Frontal cortex (tissue), 4 donors: ENCODE data around the gene BLOC1S1. TPM values are rescaled to one million over a fixed set of nuclear protein-coding genes. Genes with fewer than 3 reads are reported as not detected.
A peak's percentile ranks its signal among the peaks of the same experiment; 100 is the strongest.

Source experiments
- DNase-seq, 2 donors: peaks; one replicate each; pipeline ENCODE4 v3.0.0; 2012; ENCODE audit warnings: low spot score in 2 of 2
- FAIRE-seq: peaks from 2 replicates; lab custom pipeline; 2012; peaks lifted over from hg19 to GRCh38; lab: Jason Lieb, UNC
- total RNA-seq: library from RNA; depleted of rRNA; stranded (reverse); fragments of >200 nt; gene quantifications from one replicate; pipeline ENCODE4 v1.2.3, GENCODE V29; 2014
- donor health status: control.
- donor health status: control.
- donor health status: control.

BLOC1S1 gene
- total RNA-seq, 1 donor from 2014 or later, result 21.2 TPM

- DNase-seq (no peak), FAIRE-seq (no peak)
Measured at GRCh38 chr12:55723516-55724225, 7.8 kb downstream of the BLOC1S1 start.

GRCh38 chr12:55724226-55724939 is 8.5 kb downstream of the BLOC1S1 start:
- DNase-seq (no peak), FAIRE-seq (no peak)

- no peak for FAIRE-seq
- DNase-seq, result no peak
Measured at GRCh38 chr12:55724940-55725309, 9.1 kb downstream of the BLOC1S1 start.

- DNase-seq (no peak), FAIRE-seq (no peak)
Measured at GRCh38 chr12:55725556-55725955, 9.7 kb downstream of the BLOC1S1 start.

GRCh38 chr12:55726971-55727370 is 11.1 kb downstream of the BLOC1S1 start:
- FAIRE-seq, result no peak

GRCh38 chr12:55727643-55728185 is 11.9 kb downstream of the BLOC1S1 start:
- DNase-seq (no peak), FAIRE-seq (no peak)

More at GRCh38 chr12:55726971-55727370, 11.1 kb downstream of the BLOC1S1 start:
- no peak for DNase-seq

GRCh38 chr12:55728186-55728938 is 12.5 kb downstream of the BLOC1S1 start:
- DNase-seq, result peak; percentile 73 to 79
- FAIRE-seq, result no peak

- FAIRE-seq, result no peak
Measured at GRCh38 chr12:55728939-55729818, 13.3 kb downstream of the BLOC1S1 start, which contains the start of gene CD63. Gene CD63 (minus strand): TSS chr12:55729009. CDS start chr12:55728341, 668 bp downstream.

GRCh38 chr12:55729819-55730818 is 14.3 kb downstream of the BLOC1S1 start:
- DNase-seq (no peak), FAIRE-seq (no peak)

More at GRCh38 chr12:55728939-55729818, 13.3 kb downstream of the BLOC1S1 start, which contains the start of gene CD63:
- DNase-seq, result peak; percentile 99

GRCh38 chr12:55732288-55732687 is 16.4 kb downstream of the BLOC1S1 start:
- DNase-seq (no peak), FAIRE-seq (no peak)

- no peak for FAIRE-seq
- no peak for DNase-seq
Measured at GRCh38 chr12:55733021-55733555, 17.2 kb downstream of the BLOC1S1 start.

- DNase-seq (no peak), FAIRE-seq (no peak)
Measured at GRCh38 chr12:55733858-55734257, 18.0 kb downstream of the BLOC1S1 start.

- FAIRE-seq (no peak), DNase-seq (no peak)
Measured at GRCh38 chr12:55734595-55734994, 18.7 kb downstream of the BLOC1S1 start.

- DNase-seq, result no peak
- FAIRE-seq, result no peak
Measured at GRCh38 chr12:55736076-55736475, 20.2 kb downstream of the BLOC1S1 start.

GRCh38 chr12:55736780-55737580 is 21.1 kb downstream of the BLOC1S1 start:
- DNase-seq (no peak), FAIRE-seq (no peak)

GRCh38 chr12:55737581-55738122 is 21.8 kb downstream of the BLOC1S1 start:
- DNase-seq, result no peak
- FAIRE-seq, result no peak
